Vagina (tissue), 2 donors: Measurements from ENCODE around the gene SYCN. TPM values are rescaled to one million over a fixed set of nuclear protein-coding genes. Genes with fewer than 3 reads are reported as not detected.
"Not testable (repeated sequence)": the region's sequence is repeated elsewhere in the genome, so short reads cannot be mapped to it uniquely, and the experiment has no call there.

Experiments used
- DNase-seq, 2 donors: peaks; one replicate each; pipeline ENCODE4 v3.0.0-alpha.2; 2017; ENCODE audit errors: extremely low spot score in 2 of 2
- H3K27ac ChIP-seq: fragments of 200-600 bp; sonication (generic); one replicate; pipeline ENCODE4 v1.5.1; 2019
- H3K27me3 ChIP-seq: fragments of 200-600 bp; sonication (generic); one replicate; pipeline ENCODE4 v1.5.1; 2019
- H3K36me3 ChIP-seq, 2 donors: fragments of 200-600 bp; sonication (generic); one replicate each; pipeline ENCODE4 v1.5.1; 2017 to 2019
- H3K4me1 ChIP-seq: fragments of 200-600 bp; sonication (generic); one replicate; pipeline ENCODE4 v1.5.1; 2019
- H3K4me3 ChIP-seq, 2 donors: fragments of 200-600 bp; sonication (generic); 1 replicate in 1 of 2; 2 replicates in 1 of 2; pipeline ENCODE4 v1.5.1; 2016 to 2019
- H3K9me3 ChIP-seq: fragments of 200-600 bp; sonication (generic); one replicate; pipeline ENCODE4 v1.5.1; 2019
- POLR2A ChIP-seq, 2 donors: fragments of 450-650 bp; IDR thresholded peaks; one replicate each; pipeline ENCODE4 v1.6.1; 2017; ENCODE audit warnings: antibody characterized with exemption in 2 of 2, mild to moderate bottlenecking in 2 of 2, moderate library complexity in 2 of 2
- POLR2AphosphoS5 ChIP-seq, 2 donors: sonication (generic); formaldehyde crosslinking; IDR thresholded peaks; one replicate each; pipeline ENCODE4 v1.9.0; 2017; ENCODE audit warnings: antibody characterized with exemption in 2 of 2, mild to moderate bottlenecking in 2 of 2, low read depth in 1 of 2; ENCODE audit not compliant: insufficient read depth in 1 of 2
- intact Hi-C: fragments of 100-400 bp; cut with DNase I; formaldehyde crosslinking; loops from one replicate; pipeline ENCODE4 v1.15.1; 2023
- total RNA-seq: library from RNA; depleted of rRNA; stranded (reverse); fragments of >200 nt; gene quantifications from one replicate; pipeline ENCODE4 v1.2.3, GENCODE V29; 2016
- TF ChIP-seq, protein P1 (sequence below), 3 experiments: fragments of 450-650 bp in 2 of 3; fragments of 200-600 bp in 1 of 3; sonication (generic) in 1 of 3; IDR thresholded peaks; one replicate each; pipeline ENCODE4 v1.5.1; 2017 to 2019; ENCODE audit warnings: antibody characterized with exemption in 3 of 3, mild to moderate bottlenecking in 2 of 3, moderate library complexity in 2 of 3

The SYCN gene
- total RNA-seq, 1 donor from 2014 or later = not detected

DNA sequence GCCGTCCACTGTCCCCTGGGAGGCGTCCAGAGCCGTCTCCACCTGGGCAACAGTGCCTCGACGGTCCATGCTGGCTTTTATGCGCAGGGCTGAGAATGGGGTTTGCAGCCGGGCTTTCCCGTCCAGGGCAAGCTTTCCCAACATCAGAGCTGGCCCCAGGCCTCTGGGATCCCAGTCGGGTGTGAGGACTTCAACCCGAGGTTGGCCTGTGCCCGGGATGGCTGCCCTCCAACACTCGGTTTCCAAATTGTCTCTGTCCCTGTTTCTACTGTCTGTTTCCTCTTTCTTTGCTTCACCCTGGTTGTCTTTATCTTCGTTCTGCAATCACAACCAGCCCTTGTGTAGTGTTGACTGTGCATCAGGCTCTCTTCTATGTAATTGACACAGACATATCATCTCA lies 44.7 kb upstream of the SYCN start, which contains the start of gene IFNL4:
TSS of gene IFNL4 (minus strand) at position 51 of the 400 bp plus-strand sequence.
- no peaks in the 10 kb centered on the region for H3K36me3 ChIP-seq
- H3K9me3 ChIP-seq = no peaks in the 10 kb centered on the region
- H3K4me3 ChIP-seq = peak within 1 kb of the TSS; percentile 10 to 14
- intact Hi-C loops = no loop called here
- no peak for DNase-seq
- no peak within 1 kb of the TSS for H3K27ac ChIP-seq
- H3K4me1 ChIP-seq = peaks cover 12% of the 10 kb centered on the region
- TF ChIP-seq POLR2A (IDR thresholded peaks at IDR 0.05) (no peak), POLR2AphosphoS5 (IDR thresholded peaks at IDR 0.05; ENCODE audit: insufficient read depth in 1 of 2, low read depth in 1 of 2) (no peak)
- TF ChIP-seq, protein P1, sequence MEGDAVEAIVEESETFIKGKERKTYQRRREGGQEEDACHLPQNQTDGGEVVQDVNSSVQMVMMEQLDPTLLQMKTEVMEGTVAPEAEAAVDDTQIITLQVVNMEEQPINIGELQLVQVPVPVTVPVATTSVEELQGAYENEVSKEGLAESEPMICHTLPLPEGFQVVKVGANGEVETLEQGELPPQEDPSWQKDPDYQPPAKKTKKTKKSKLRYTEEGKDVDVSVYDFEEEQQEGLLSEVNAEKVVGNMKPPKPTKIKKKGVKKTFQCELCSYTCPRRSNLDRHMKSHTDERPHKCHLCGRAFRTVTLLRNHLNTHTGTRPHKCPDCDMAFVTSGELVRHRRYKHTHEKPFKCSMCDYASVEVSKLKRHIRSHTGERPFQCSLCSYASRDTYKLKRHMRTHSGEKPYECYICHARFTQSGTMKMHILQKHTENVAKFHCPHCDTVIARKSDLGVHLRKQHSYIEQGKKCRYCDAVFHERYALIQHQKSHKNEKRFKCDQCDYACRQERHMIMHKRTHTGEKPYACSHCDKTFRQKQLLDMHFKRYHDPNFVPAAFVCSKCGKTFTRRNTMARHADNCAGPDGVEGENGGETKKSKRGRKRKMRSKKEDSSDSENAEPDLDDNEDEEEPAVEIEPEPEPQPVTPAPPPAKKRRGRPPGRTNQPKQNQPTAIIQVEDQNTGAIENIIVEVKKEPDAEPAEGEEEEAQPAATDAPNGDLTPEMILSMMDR (IDR thresholded peaks at IDR 0.05) = no peak
- H3K27me3 ChIP-seq = peaks cover 11% of the 10 kb centered on the region

DNA sequence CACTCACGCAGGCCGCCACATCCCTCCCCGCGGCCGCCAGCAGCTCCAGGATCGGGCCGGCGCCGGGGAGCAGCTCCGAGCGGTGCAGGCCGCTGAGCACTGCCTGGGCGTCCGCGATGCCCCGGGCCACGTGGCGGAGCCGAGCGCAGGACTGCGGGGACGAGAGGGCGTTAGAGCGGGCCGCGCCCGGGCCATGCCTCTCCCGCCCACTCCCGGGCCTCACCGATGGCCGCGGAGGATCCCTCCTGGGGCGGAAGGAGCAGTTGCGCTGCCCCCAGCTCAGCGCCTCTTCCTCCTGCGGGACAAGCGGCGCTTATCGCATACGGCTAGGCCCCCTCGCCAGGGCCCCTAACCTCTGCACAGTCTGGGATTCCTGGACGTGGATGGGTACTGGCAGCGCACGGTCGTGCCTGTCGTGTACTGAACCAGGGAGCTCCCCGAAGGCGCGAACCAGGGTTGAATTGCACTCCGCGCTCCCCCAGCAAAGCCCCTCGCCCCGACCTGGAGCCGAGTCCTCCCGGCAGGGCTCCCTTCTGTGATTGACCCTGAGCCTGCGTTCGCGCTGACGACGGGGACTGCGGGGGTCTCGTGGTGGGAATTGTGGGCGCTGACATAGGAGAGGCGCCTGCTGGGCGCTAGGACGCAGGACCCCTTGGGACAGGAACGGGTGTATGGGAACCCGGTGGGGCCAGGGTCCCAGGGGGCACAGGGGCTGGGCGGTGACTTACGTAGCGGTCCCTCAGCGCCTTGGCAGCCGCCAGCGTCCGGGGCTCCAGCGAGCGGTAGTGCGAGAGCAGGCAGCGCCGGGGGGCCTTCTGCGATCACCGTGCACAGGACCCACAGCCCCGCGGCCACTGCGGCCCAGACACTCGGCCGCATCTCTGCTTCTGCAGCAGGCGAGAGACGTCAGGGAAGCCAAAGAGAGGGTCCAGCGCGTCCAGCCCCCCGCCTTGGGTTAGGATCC lies 43.9 kb upstream of the SYCN start:
- Histone ChIP-seq H3K4me1 (peaks cover 12% of the 10 kb centered on the region), H3K9me3 (no peaks in the 10 kb centered on the region), H3K36me3 (no peaks in the 10 kb centered on the region), H3K4me3 (peak overlapping the region; percentile 10 to 14), H3K27me3 (peaks cover 11% of the 10 kb centered on the region), H3K27ac (no peak overlapping the region)
- intact Hi-C loops = no loop called here
- no peak for DNase-seq
- TF ChIP-seq POLR2AphosphoS5 (IDR thresholded peaks at IDR 0.05; ENCODE audit: insufficient read depth in 1 of 2, low read depth in 1 of 2) (no peak), POLR2A (IDR thresholded peaks at IDR 0.05) (no peak)
- TF ChIP-seq, protein P1 (IDR thresholded peaks at IDR 0.05) = no peak

DNA sequence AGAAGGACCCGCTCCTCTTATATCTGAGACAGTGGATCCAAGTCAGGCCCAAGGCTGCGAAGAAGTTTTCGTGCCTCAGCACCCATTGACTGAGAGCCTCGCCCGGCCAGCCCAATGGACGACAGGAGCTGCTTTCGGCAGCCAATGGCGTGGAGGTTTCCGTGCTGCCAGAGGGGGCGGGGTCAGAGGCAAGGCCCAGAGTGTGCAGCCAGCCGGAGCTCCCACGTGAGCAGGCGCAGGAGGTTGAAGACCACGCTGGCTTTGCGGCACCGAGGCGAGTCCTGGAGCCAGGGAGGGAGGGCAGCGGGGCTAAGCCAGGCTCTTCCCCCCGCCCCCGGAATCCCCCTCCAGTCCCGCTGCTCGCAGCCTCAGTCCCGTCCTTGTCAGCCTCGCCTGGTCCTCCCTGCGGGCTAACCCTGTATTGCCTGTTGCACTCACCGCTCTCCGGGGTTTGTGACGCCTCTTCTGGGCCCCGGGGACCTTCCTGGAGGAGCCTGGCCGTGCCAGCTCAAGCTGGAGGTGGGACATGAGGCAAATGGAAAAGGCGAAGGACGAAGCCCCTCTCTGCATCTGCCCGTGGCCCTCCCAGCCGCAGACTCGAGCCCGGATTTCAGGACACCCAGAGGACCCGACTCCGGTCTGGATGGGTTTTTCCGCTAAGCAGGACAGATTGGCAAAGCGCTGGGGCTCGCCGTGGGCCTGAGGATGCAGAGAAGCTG lies 43.0 kb upstream of the SYCN start:
- intact Hi-C loops = no loop called here
- TF ChIP-seq POLR2A (IDR thresholded peaks at IDR 0.05) (no peak), POLR2AphosphoS5 (IDR thresholded peaks at IDR 0.05; ENCODE audit: insufficient read depth in 1 of 2, low read depth in 1 of 2) (no peak)
- TF ChIP-seq, protein P1 (IDR thresholded peaks at IDR 0.05) = no peak
- Histone ChIP-seq H3K27me3 (peaks cover 11% of the 10 kb centered on the region), H3K9me3 (no peaks in the 10 kb centered on the region), H3K27ac (no peak overlapping the region), H3K4me1 (peaks cover 12% of the 10 kb centered on the region), H3K4me3 (peak overlapping the region; percentile 10 to 14), H3K36me3 (no peaks in the 10 kb centered on the region)
- no peak for DNase-seq

DNA sequence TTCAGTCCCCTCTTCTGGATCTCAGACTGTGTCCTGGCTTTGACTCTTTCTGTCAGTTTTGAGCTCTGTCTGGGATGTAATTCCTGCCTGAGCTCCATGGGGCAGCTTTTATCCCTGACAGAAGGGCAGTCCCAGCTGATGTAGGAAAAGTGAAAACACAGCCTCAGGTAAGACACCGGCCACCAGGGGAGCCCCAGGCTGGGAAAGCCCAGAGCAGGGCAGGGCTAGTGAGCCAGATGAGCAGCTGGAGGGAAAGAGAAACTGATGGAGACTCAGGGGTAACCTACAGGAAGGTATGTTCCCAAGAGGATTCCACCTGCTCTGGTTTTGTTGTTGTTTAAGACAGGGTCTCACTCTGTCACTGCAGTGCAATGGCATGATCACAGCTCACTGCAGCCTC lies 41.1 kb upstream of the SYCN start:
- DNase-seq, H3K4me3 ChIP-seq, H3K27ac ChIP-seq, intact Hi-C loops, H3K36me3 ChIP-seq, H3K9me3 ChIP-seq: not testable (repeated sequence)
- peaks cover 11% of the 10 kb centered on the region for H3K27me3 ChIP-seq
- peaks cover 12% of the 10 kb centered on the region for H3K4me1 ChIP-seq

DNA sequence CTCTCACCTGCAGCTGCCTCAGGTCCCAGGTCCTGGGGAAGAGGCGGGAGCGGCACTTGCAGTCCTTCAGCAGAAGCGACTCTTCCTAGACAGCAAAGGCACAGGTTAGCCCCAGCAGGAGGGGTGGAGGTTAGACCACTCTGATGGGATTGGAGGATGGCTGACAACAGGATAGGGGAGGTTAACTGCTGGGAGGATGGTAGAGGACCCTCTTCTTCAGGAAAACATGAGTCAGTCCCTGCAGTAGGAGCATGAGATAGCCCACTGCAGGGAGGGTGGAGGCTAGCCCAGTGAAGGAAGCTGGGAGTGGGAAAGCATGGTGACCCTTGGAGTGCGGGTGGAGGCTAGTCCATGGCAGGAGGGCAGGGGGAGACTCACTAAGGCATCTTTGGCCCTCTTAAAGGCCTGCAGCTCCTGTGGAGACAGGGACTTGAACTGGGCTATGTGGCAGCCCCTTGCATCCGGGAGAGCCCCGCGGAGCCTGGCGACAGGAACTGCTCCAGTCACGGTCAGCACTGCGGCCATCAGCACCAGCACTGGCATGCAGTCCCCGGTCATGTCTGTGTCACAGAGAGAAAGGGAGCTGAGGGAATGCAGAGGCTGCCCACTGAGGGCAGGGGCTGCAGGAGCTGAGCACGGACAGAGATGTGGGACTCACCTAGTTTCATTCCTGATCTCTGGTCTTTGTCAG lies 40.5 kb upstream of the SYCN start, which contains the start of gene IFNL3:
TSS of gene IFNL3 (minus strand) at position 597 of the 691 bp plus-strand sequence. CDS start at position 558, 39 bp downstream.
- DNase-seq, H3K36me3 ChIP-seq, H3K27ac ChIP-seq, H3K9me3 ChIP-seq, intact Hi-C loops, H3K4me3 ChIP-seq: not testable (repeated sequence)
- Histone ChIP-seq H3K27me3 (peaks cover 11% of the 10 kb centered on the region), H3K4me1 (peaks cover 12% of the 10 kb centered on the region)

DNA sequence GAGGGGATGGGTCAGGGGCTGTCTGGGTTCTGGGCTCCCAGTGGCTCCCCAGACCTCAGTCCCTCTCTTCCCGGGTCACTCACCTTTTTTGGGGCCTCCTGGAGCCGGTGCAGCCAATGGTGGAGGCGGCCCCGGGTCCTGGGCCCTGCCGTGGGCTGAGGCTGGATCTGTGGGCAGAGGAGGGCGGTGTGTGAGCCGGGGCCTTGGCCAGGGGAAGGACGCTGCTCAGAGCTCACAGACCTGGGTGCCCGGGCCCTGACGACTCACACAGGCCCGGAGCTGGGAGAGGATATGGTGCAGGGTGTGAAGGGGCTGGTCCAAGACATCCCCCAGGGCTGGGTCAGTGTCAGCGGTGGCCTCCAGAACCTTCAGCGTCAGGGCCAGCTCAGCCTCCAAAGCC lies 39.7 kb upstream of the SYCN start:
- not testable (repeated sequence) for H3K4me3 ChIP-seq

More for the DNA sequence above, 39.7 kb upstream of the SYCN start:
- H3K36me3 ChIP-seq, H3K9me3 ChIP-seq, H3K27ac ChIP-seq, DNase-seq, intact Hi-C loops: not testable (repeated sequence)
- Histone ChIP-seq H3K27me3 (peaks cover 11% of the 10 kb centered on the region), H3K4me1 (peaks cover 12% of the 10 kb centered on the region)
